ENCODE measurements around the gene PRR19.

PRR19 gene

GRCh38 chr19:42303101-42303464 lies 1.2 kb downstream of the PRR19 start:
- DNase-seq, result no peak

DNA sequence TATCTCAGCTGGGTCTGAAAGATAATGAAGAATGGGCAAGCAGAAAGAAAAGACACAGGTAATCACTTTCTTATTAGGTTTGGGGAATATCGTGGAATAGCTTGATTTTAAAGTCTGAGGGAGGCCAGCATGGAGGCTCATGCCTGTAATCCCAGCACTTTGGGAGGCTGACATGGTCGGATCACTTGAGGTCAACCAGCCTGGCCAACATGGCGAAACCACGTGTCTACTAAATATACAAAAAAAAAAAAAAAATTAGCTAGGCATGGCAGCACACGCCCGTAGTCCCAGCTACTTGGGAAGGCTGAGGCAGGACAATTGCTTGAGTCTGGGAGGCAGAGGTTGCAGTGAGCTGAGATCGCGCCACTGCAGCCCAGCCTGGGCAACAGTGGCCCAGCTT lies 1.9 kb downstream of the PRR19 start:
- DNase-seq, result no peak

GRCh38 chr19:42306646-42307045 lies 4.7 kb downstream of the PRR19 start:
- no peak for DNase-seq

GRCh38 chr19:42309686-42310085 lies 7.8 kb downstream of the PRR19 start:
- DNase-seq, result no peak

DNA sequence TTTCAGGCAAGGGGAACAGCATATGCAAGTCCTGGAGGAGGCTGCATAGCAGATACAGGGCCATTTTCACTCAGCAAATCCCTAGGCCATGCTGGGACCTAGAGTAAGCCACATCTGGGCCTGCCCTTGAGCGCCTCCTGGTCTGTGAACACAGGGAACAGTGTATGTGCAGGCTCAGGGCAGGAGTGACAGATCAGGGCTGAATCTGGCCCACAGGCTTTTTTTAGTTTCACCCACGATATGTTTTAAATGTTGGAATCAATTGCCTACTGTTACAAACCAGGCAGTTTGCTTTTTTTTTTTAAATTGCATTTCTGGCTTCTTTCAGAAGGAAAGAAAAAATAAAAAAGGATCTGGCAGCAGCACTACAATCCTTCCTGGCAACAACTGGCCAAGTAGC lies 9.7 kb downstream of the PRR19 start:
- DNase-seq, result no peak

GRCh38 chr19:42312370-42312769 lies 10.4 kb downstream of the PRR19 start:
- no peak for DNase-seq

GRCh38 chr19:42313096-42313839 lies 11.3 kb downstream of the PRR19 start, which contains the start of gene TMEM145:
Gene TMEM145, plus strand, starts transcription at chr19:42313309. Its CDS starts 68 bp downstream, at chr19:42313377.
- DNase-seq, result peak; percentile 55

GRCh38 chr19:42313840-42314755 lies 12.2 kb downstream of the PRR19 start:
- no peak for DNase-seq

- no peak for DNase-seq
Observed at GRCh38 chr19:42315024-42315423, 13.1 kb downstream of the PRR19 start.

DNA sequence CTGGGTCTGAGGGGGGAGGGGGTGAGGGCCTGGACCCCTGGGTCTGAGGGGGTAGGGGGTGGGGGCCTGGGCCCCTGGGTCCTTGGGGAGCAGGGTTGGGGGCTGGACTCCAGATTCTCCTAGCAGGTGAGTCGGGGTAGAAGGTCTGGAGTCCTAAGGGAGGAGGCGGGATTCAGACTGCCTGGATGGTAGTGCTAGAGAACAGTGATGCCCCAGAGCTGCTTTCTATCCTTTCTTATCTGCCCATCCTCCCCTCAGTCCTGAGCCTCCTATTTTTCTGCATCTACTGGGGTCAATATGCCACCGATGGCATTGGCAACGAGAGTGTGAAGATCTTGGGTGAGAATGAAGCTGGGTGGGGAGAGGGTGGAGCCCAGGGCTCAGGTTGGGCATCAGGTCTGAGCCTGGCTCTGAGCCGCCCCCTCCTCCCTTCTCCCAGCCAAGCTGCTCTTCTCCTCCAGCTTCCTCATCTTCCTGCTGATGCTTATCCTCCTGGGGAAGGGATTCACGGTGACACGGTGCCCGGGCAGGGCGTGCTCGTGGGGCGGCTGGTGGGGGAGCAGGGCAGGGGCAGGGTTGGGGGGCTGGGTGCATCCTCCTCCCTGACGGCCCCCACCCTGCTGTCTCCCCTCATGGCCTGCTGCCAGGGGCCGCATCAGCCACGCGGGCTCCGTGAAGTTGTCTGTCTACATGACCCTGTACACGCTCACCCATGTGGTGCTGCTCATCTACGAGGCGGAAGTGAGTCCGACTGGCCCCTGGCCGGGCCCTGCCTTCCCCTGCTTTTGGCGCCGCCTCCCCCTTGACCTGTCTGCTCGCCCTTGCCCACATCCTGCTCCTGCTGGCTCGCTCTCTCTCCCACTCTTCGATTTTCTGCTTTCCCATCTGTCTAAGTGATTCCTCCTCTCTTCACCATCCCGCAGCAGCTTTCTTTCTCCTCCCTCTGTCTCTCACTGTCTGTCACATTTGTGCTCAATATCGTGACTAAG lies 14.6 kb downstream of the PRR19 start:
- DNase-seq, result no peak

DNA sequence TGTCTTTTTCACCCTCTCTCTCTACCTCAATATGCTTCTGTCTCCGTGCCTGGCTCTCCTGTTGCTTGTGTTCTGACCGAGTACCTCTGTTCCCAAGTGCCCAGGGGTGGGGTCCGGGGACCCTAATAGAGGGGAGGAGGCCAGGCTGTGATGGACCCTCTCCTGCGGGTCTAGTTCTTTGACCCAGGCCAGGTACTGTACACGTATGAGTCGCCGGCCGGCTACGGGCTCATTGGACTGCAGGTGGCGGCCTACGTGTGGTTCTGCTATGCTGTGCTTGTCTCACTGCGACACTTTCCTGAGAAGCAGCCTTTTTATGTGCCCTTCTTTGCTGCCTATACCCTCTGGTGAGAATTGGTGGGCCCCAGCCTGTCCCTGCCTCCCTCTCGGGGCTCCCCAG lies 15.6 kb downstream of the PRR19 start:
- no peak for DNase-seq

DNA sequence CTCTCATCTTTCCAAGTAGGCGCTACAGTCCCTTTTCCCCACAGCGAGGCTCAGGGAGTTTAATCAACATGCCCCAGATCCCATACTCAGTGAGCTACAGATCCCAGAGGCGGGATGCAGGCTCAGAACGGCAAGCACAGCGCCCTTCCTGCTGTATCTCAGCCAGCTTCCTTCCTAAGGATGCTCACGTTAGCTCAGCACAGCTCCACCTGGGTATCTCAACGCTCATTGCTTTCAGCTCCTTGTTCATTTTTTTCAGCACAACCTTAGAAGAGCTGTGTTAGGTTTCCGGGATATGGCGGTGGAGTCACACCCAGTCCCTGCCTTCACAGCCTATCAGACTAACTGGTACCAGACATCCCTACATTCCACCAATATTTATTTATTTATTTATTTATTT lies 20.4 kb downstream of the PRR19 start:
- no peak for DNase-seq

DNA sequence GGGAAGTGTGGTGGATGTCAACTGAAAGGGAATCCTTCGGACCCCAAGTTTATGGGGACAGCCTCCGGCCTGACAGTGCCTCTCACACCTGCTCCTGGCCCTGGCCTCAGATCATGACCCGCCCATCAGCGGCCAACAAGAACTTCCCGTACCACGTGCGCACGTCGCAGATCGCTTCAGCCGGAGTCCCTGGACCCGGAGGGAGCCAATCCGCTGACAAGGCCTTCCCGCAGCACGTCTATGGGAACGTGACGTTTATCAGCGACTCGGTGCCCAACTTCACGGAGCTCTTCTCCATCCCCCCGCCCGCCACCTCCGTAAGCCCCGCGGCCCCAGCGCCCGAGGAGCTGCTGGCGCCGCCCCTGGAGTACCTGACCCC lies 21.5 kb downstream of the PRR19 start:
- no peak for DNase-seq

- no peak for DNase-seq
Observed at GRCh38 chr19:42323852-42324654, 22.1 kb downstream of the PRR19 start.

DNA sequence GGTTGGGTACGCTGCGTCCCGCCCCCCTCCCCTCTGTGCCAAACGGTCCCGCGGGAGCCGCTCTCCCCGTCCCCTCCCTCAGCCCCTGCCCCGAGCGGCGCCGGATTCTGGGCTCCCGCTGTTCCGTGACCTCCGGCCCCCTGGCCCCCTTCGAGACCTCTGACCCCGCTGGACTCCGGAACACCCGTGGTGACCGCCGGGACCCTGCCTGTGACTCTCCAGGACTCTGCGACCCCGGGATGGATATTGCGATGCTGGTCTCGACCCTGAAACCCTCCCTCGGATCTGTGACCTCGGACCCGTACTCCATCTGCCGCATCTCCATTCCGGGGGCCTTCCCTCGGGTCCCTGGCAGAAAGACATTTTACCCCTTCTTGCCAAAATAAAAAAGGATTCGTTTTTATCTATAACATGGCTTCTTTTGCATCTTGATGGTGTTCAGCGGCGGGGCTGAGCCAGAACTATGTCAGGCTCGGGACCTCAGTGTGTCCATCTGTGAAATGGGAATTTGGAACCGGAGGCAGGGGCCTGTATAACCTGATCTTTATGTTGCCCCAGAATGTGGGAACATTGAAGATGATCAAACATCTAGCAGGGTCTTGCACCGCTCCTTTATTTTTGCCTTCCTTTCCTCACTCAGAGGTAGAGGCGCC lies 22.8 kb downstream of the PRR19 start:
- no peak for DNase-seq

GRCh38 chr19:42325308-42325895 lies 23.5 kb downstream of the PRR19 start, which contains the start of gene MEGF8:
Gene MEGF8, plus strand, starts transcription at chr19:42325635. Its CDS starts 609 bp downstream, at chr19:42326244.
- peak; percentile 94 for DNase-seq

DNA sequence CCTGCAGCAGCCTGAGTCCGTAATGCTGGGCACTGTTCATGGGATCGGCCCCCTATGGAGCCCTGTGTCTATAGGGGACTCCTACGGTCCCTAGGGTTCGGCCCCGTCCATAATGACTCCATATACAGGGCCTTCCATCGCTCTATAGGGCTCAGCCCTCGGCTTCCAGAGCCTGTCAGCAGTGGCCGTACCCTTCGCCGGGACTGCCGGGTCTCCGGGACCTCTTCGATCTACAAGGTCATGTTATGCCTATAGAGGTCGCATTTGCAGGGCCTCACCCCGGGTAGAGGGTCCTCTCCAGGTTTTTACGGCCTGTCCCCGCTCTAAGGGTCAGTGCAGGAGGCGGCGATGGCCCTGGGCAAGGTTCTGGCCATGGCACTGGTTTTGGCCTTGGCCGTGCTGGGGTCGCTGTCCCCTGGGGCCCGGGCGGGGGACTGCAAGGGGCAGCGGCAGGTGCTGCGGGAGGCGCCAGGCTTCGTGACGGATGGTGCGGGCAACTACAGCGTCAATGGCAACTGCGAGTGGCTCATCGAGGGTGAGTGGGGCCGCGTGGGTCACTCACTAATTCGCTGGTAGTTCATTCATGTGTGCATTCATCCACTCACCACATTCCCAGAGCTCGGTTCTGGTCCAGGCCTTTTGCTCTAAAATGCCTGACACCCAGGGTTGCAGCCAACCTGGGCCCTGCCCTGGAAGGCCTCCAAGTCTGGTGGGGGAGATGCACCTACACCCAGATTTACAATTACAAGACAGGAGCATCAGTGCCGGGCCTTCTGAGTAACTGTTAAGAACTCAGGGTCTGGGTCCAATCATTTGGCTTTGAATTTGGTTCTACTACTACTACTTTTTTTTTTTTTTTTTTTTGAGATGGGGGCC lies 24.2 kb downstream of the PRR19 start:
- DNase-seq, result no peak

GRCh38 chr19:42326969-42327368 lies 25.0 kb downstream of the PRR19 start:
- no peak for DNase-seq

DNA sequence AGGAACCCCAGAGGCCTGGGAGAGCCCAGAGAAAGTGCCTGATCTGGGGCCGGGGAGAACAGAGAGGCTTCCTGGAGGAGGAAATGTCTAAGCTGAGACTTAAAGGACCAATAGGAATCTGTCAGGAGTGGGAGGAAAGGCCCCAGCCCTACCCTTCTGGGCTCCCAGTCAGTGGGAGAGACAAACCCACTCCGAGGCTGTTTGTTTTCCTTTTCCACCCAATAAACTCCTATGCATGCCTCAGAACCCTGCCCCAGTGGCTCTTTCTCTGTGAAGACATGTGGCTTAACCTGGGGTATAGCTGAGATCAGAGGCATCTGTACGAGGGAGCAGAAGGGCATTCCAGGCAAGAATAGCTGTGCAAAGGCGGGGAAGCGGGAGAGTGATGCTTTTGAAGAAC lies 25.4 kb downstream of the PRR19 start:
- DNase-seq, result no peak

- DNase-seq, result no peak
Observed at GRCh38 chr19:42328106-42328505, 26.2 kb downstream of the PRR19 start.

All from amniotic stem cell (primary cell).